SK-N-SH (cell line): ENCODE results near the gene GHR. TPM values are rescaled to one million over a fixed set of nuclear protein-coding genes. Genes with fewer than 3 reads are reported as not detected.

Experiments
- CTCF ChIA-PET: fragments of 300-600, 350-600 bp; formaldehyde crosslinking; extraction: SDS; loops from one replicate; lab custom pipeline; 2021; lab: Yijun Ruan, JAX
- POLR2A ChIA-PET: fragments of 350-600 bp; sonication (Branson Sonifier 250); formaldehyde crosslinking; extraction: SDS; loops from one replicate; lab custom pipeline; 2020; ENCODE audit warnings: antibody characterized with exemption, inconsistent platforms; lab: Yijun Ruan, JAX
- DNase-seq: peaks from one replicate; pipeline ENCODE4 v3.0.0; 2012
- H2AFZ ChIP-seq: fragments of 200-600 bp; sonication (generic); 2 replicates; pipeline ENCODE4 v1.8.1; 2016; ENCODE audit warnings: antibody characterized with exemption, mild to moderate bottlenecking, low read depth
- H3F3A ChIP-seq: fragments of 200-600 bp; sonication (generic); replicated peaks from 2 replicates; pipeline ENCODE3; 2016; ENCODE audit warnings: antibody characterized with exemption, mild to moderate bottlenecking; ENCODE audit not compliant: insufficient read depth
- H3K27ac ChIP-seq, 2 experiments: fragments of 200-500 bp in 1 of 2; fragments of 200-600 bp in 1 of 2; sonication (Bioruptor generic) in 1 of 2; sonication (generic), shearing (Covaris generic) in 1 of 2; 2 replicates each; pipeline versions ENCODE4 v1.5.1 to v1.6.1; 2014 to 2016; ENCODE audit warnings: low read depth in 2 of 2, inconsistent platforms in 1 of 2, low read length in 1 of 2, mild to moderate bottlenecking in 1 of 2, mixed read lengths in 1 of 2
- H3K27me3 ChIP-seq: fragments of 200-600 bp; sonication (generic), shearing (Covaris generic); 2 replicates; pipeline ENCODE4 v1.6.1; 2016; ENCODE audit warnings: mixed run types; ENCODE audit not compliant: insufficient read depth
- H3K36me3 ChIP-seq, 2 experiments: fragments of 200-500 bp in 1 of 2; fragments of 200-600 bp in 1 of 2; sonication (Bioruptor generic) in 1 of 2; sonication (generic) in 1 of 2; replicated peaks in 1 of 2; 2 replicates each; pipeline versions ENCODE3 to v1.5.1; 2014 to 2016; ENCODE audit warnings: low read length in 1 of 2, mild to moderate bottlenecking in 1 of 2; ENCODE audit not compliant: insufficient read depth in 2 of 2, control insufficient read depth in 1 of 2
- H3K4me1 ChIP-seq, 2 experiments: fragments of 200-500 bp in 1 of 2; fragments of 200-600 bp in 1 of 2; sonication (Bioruptor generic) in 1 of 2; sonication (generic), shearing (Covaris generic) in 1 of 2; 2 replicates each; pipeline versions ENCODE4 v1.5.1 to v1.6.1; 2014 to 2016; ENCODE audit warnings: low read depth in 1 of 2, low read length in 1 of 2, mixed run types in 1 of 2; ENCODE audit not compliant: insufficient read depth in 2 of 2, control insufficient read depth in 1 of 2
- H3K4me2 ChIP-seq: fragments of 200-600 bp; sonication (generic), shearing (Covaris generic); 2 replicates; pipeline ENCODE4 v1.6.1; 2017; ENCODE audit warnings: mixed run types
- H3K4me3 ChIP-seq, 2 experiments: fragments of 200-500 bp in 1 of 2; fragments of 200-600 bp in 1 of 2; sonication (Bioruptor generic) in 1 of 2; sonication (generic), shearing (Covaris generic) in 1 of 2; 2 replicates each; pipeline versions ENCODE4 v1.5.1 to v1.8.1; 2014 to 2016; ENCODE audit warnings: low read depth in 2 of 2, inconsistent platforms in 1 of 2, low read length in 1 of 2, mild to moderate bottlenecking in 1 of 2, mixed read lengths in 1 of 2, moderate library complexity in 1 of 2
- H3K79me2 ChIP-seq: fragments of 200-600 bp; sonication (generic); 2 replicates; pipeline ENCODE4 v1.8.1; 2017; ENCODE audit warnings: mild to moderate bottlenecking; ENCODE audit not compliant: insufficient read depth
- H3K9ac ChIP-seq: fragments of 200-600 bp; sonication (generic); 2 replicates; pipeline ENCODE4 v1.6.1; 2017; ENCODE audit warnings: mixed run types
- H3K9me2 ChIP-seq: fragments of 200-600 bp; sonication (generic); 2 replicates; pipeline ENCODE4 v1.6.1; 2017; ENCODE audit warnings: mixed run types
- H3K9me3 ChIP-seq: fragments of 200-600 bp; sonication (generic); 2 replicates; pipeline ENCODE4 v1.6.1; 2017; ENCODE audit warnings: mixed run types, mild to moderate bottlenecking, moderate library complexity
- H4K20me1 ChIP-seq: fragments of 200-600 bp; sonication (generic); 2 replicates; pipeline ENCODE4 v1.6.1; 2017; ENCODE audit warnings: mild to moderate bottlenecking, mixed run types; ENCODE audit not compliant: insufficient read depth
- CHD2 ChIP-seq: fragments of 150-350 bp; IDR thresholded peaks from 2 replicates; pipeline ENCODE4 v1.6.1; 2018; ENCODE audit warnings: low read length; ENCODE audit not compliant: partially characterized antibody
- CTCF ChIP-seq: fragments of 200-600 bp; sonication (generic); IDR thresholded peaks from 2 replicates; pipeline ENCODE4 v1.6.1; 2017; ENCODE audit warnings: antibody characterized with exemption, mild to moderate bottlenecking, moderate library complexity
- EZH2phosphoT487 ChIP-seq: fragments of 200-600 bp; sonication (generic); IDR thresholded peaks from 2 replicates; pipeline ENCODE4 v1.6.1; 2017; ENCODE audit warnings: low read depth, mixed run types, mild to moderate bottlenecking, antibody characterized with exemption, moderate library complexity, borderline replicate concordance
- FOSL2 ChIP-seq: IDR thresholded peaks from 2 replicates; pipeline ENCODE4 v1.4.0; 2012; ENCODE audit warnings: low read depth, mild to moderate bottlenecking, moderate library complexity, borderline replicate concordance
- FOXJ3 ChIP-seq: sonication (generic); formaldehyde crosslinking; IDR thresholded peaks from 2 replicates; pipeline ENCODE4 v1.5.1; 2020; ENCODE audit warnings: mild to moderate bottlenecking, missing genetic modification reagents
- FOXM1 ChIP-seq: IDR thresholded peaks from 2 replicates; pipeline ENCODE4 v1.4.0; 2012; ENCODE audit warnings: low read depth, mild to moderate bottlenecking
- GABPA ChIP-seq: IDR thresholded peaks from 2 replicates; pipeline ENCODE4 v1.4.0; 2012; ENCODE audit warnings: low read depth, mild to moderate bottlenecking
- GATA2 ChIP-seq: sonication (generic); formaldehyde crosslinking; IDR thresholded peaks from 2 replicates; pipeline ENCODE4 v1.5.0; 2020; ENCODE audit warnings: mild to moderate bottlenecking, missing genetic modification reagents
- IRF3 ChIP-seq: fragments of 150-350 bp; IDR thresholded peaks from 2 replicates; pipeline ENCODE4 v1.6.1; 2016; ENCODE audit warnings: mild to moderate bottlenecking, low read depth, low read length
- JUND ChIP-seq: IDR thresholded peaks from 2 replicates; pipeline ENCODE4 v1.4.0; 2012
- MAX ChIP-seq: IDR thresholded peaks from 2 replicates; pipeline ENCODE4 v1.4.0; 2012; ENCODE audit warnings: low read depth
- MXI1 ChIP-seq: IDR thresholded peaks from 2 replicates; pipeline ENCODE4 v1.6.1; 2012; ENCODE audit warnings: mild to moderate bottlenecking, low read depth, low read length, improper control_type of control experiment
- NFIC ChIP-seq: IDR thresholded peaks from 2 replicates; pipeline ENCODE4 v1.4.0; 2012; ENCODE audit warnings: borderline replicate concordance
- PBX3 ChIP-seq: IDR thresholded peaks from 2 replicates; pipeline ENCODE4; 2012
- POLR2AphosphoS5 ChIP-seq: IDR thresholded peaks from 2 replicates; pipeline ENCODE4 v1.6.1; 2012; ENCODE audit warnings: low read depth, low read length
- RAD21 ChIP-seq: IDR thresholded peaks from 2 replicates; pipeline ENCODE4 v1.6.1; 2012; ENCODE audit warnings: mild to moderate bottlenecking, low read length
- RCOR1 ChIP-seq: fragments of 150-350 bp; IDR thresholded peaks from 2 replicates; pipeline ENCODE4 v1.6.1; 2017; ENCODE audit warnings: antibody characterized with exemption, low read length
- RFX5 ChIP-seq: IDR thresholded peaks from 2 replicates; pipeline ENCODE4 v1.6.1; 2012; ENCODE audit warnings: mild to moderate bottlenecking, improper control_type of control experiment, low read length
- RXRA ChIP-seq: IDR thresholded peaks from 2 replicates; pipeline ENCODE4 v1.4.0; 2012; ENCODE audit warnings: low read depth, mild to moderate bottlenecking, borderline replicate concordance
- TAF1 ChIP-seq: IDR thresholded peaks from 2 replicates; pipeline ENCODE4 v1.6.1; 2012; ENCODE audit warnings: low read depth, mild to moderate bottlenecking, low read length, moderate library complexity, borderline replicate concordance
- TCF12 ChIP-seq: IDR thresholded peaks from 2 replicates; pipeline ENCODE4 v1.4.0; 2012
- TEAD4 ChIP-seq: IDR thresholded peaks from 2 replicates; pipeline ENCODE4 v1.4.0; 2012; ENCODE audit warnings: mild to moderate bottlenecking, borderline replicate concordance; ENCODE audit not compliant: insufficient read depth
- USF1 ChIP-seq: IDR thresholded peaks from 2 replicates; pipeline ENCODE4 v1.4.0; 2012; ENCODE audit warnings: low read depth, borderline replicate concordance
- USF2 ChIP-seq: fragments of 150-350 bp; IDR thresholded peaks from 2 replicates; pipeline ENCODE4 v1.6.1; 2017; ENCODE audit warnings: antibody characterized with exemption, low read length, low read depth, borderline replicate concordance
- WGBS: methylation state at CpG from one replicate; pipeline ENCODE4 v1.1.6; 2017; ENCODE audit warnings: low lambda C conversion rate; 5-methylcytosine and 5-hydroxymethylcytosine counted together
- polyA plus RNA-seq, 3 experiments: library from polyadenylated mRNA; depleted of rRNA; stranded (reverse); fragments of >200 nt; gene quantifications; 2 replicates each; pipeline ENCODE4 v1.2.3, GENCODE V29; 2012

Gene GHR
- polyA plus RNA-seq, 1 of the 3 experiments (the other 2 are of a cell fraction): 0.03 TPM

GRCh38 chr5:42756606-42757601, 333.7 kb downstream of the GHR start, which contains the start of gene CCDC152:
CCDC152 (plus strand) TSS chr5:42756818; CDS start chr5:42759122, 2,304 bp downstream.
- H2AFZ ChIP-seq: peak within 1 kb of the TSS; percentile 92
- H4K20me1 ChIP-seq: no peaks in the 10 kb centered on the region
- peak within 1 kb of the TSS; percentile 75 for H3K4me2 ChIP-seq
- TF ChIP-seq POLR2AphosphoS5: peak; percentile 53
- TF ChIP-seq EZH2phosphoT487: no peak
- TF ChIP-seq USF1: no peak
- peak; percentile 64; the same call in 1 of the 2 replicates for TF ChIP-seq TAF1
- no peak for TF ChIP-seq JUND
- no peak for TF ChIP-seq RAD21
- TF ChIP-seq TCF12: no peak
- no peak for TF ChIP-seq FOXM1
- TF ChIP-seq FOXJ3 (CRISPR knock-in tag): no peak
- no peak for TF ChIP-seq TEAD4
- no peak for TF ChIP-seq FOSL2
- no peak for TF ChIP-seq MXI1
- no peak for TF ChIP-seq CTCF
- no peak for TF ChIP-seq USF2
- TF ChIP-seq RXRA: no peak
- TF ChIP-seq GABPA: peak; percentile 84
- peak; percentile 17; the same call in 1 of the 2 replicates for TF ChIP-seq MAX
- TF ChIP-seq IRF3: no peak
- no peak for TF ChIP-seq RCOR1
- no peak for TF ChIP-seq CHD2
- no peak for TF ChIP-seq GATA2 (CRISPR knock-in tag)
- no peak for TF ChIP-seq NFIC
- TF ChIP-seq PBX3: peak; percentile 52
- TF ChIP-seq RFX5: no peak
- TF ChIP-seq, all 33 proteins: peak for 5
- H3K4me3 ChIP-seq: peak within 1 kb of the TSS; percentile 53 to 66
- ChIA-PET CTCF (interaction anchor here (1.8 to 2.2 kb wide), 2 partner anchors 10 to 11 kb away, joined by 6 read pairs; no protein-coding TSS in a partner anchor), POLR2A (interaction anchor here (1.0 kb wide), 1 partner anchor 9 kb away, joined by 3 read pairs; no protein-coding TSS in a partner anchor)
- peak; percentile 74 for DNase-seq
- H3F3A ChIP-seq: no peaks in the 10 kb centered on the region
- H3K79me2 ChIP-seq: no peaks in the 10 kb centered on the region
- 10% methylated on average over 35 of the region's 35 CpGs for WGBS
- no peaks in the 10 kb centered on the region for H3K9me3 ChIP-seq
- no peaks in the 10 kb centered on the region for H3K27me3 ChIP-seq
- H3K27ac ChIP-seq: no peak within 1 kb of the TSS
- no peaks in the 10 kb centered on the region for H3K9me2 ChIP-seq
- peaks cover 0 to 4% of the 10 kb centered on the region in 2 experiments; a peak in 1 of 4 replicates for H3K4me1 ChIP-seq
- no peaks in the 10 kb centered on the region for H3K36me3 ChIP-seq
- H3K9ac ChIP-seq: peak within 1 kb of the TSS; percentile 63
